ENCODE results near the gene IMPDH1. TPM values are rescaled to one million over a fixed set of nuclear protein-coding genes. Genes with fewer than 3 reads are reported as not detected.
A peak's percentile ranks its signal among the peaks of the same experiment; 100 is the strongest.

The IMPDH1 gene
- total RNA-seq, 2 donors from 2014 or later: 48.1 to 59.7 TPM

DNA sequence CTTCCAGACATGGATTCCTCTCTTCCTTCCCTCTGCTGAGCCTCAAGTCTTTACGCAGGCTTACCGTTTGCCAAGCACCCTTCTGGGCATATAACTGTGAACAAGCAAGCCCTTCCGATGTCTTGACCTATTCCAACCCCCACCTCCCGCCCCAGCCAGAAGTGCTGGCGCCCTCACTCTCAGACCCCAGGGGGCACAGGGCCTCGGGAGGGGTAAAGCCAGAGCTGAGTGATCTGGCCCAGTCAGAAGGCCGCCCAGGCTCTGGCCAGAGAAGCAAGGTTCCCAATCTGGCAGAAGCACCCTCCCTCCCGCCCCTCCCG lies 49.5 kb downstream of the IMPDH1 start:
- no peak overlapping the region for H3K27ac ChIP-seq
- no peaks in the 10 kb centered on the region for H3K27me3 ChIP-seq (replicated peaks; ENCODE audit: insufficient read depth)
- TF ChIP-seq, protein P1, sequence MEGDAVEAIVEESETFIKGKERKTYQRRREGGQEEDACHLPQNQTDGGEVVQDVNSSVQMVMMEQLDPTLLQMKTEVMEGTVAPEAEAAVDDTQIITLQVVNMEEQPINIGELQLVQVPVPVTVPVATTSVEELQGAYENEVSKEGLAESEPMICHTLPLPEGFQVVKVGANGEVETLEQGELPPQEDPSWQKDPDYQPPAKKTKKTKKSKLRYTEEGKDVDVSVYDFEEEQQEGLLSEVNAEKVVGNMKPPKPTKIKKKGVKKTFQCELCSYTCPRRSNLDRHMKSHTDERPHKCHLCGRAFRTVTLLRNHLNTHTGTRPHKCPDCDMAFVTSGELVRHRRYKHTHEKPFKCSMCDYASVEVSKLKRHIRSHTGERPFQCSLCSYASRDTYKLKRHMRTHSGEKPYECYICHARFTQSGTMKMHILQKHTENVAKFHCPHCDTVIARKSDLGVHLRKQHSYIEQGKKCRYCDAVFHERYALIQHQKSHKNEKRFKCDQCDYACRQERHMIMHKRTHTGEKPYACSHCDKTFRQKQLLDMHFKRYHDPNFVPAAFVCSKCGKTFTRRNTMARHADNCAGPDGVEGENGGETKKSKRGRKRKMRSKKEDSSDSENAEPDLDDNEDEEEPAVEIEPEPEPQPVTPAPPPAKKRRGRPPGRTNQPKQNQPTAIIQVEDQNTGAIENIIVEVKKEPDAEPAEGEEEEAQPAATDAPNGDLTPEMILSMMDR (IDR thresholded peaks at IDR 0.05): no peak
- H3K4me3 ChIP-seq: peak overlapping the region; percentile 79
- no peak for ATAC-seq (ENCODE audit: insufficient number of reproducible peaks, low FRiP score, low read depth)
- peaks cover 7 to 20% of the 10 kb centered on the region in 2 donors for H3K4me1 ChIP-seq (ENCODE audit: control insufficient read depth in 1 of 2, low read depth in 2 of 2)
- H3K9me3 ChIP-seq: no peaks in the 10 kb centered on the region
- DNase-seq (ENCODE audit: low spot score): no peak
- no peaks in the 10 kb centered on the region for H3K36me3 ChIP-seq

DNA sequence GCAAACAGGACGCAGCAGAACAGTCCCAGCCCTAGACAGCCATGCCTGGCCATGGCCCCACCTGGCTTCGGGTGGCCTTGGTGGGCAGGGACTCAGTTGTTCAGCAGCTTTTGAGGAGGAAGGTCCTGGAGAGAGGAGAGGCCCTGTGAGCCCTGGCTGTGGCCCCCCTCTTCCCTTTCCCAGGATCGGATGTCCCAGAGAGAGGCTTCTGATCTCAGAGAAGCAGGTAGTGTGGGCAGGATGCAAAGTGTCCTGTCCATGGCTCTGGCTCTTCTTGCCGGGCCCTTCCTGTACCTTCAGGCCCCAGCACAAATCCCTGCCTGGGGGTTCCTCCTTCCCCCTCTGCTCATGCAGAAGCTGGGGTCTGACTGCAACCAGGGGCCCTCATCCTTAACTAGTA lies 49.8 kb downstream of the IMPDH1 start:
- H3K27ac ChIP-seq: no peak overlapping the region
- H3K27me3 ChIP-seq (replicated peaks; ENCODE audit: insufficient read depth): no peaks in the 10 kb centered on the region
- no peak for DNase-seq (ENCODE audit: low spot score)
- ATAC-seq (ENCODE audit: insufficient number of reproducible peaks, low FRiP score, low read depth): no peak
- peaks cover 7 to 20% of the 10 kb centered on the region in 2 donors for H3K4me1 ChIP-seq (ENCODE audit: control insufficient read depth in 1 of 2, low read depth in 2 of 2)
- TF ChIP-seq, protein P1 (IDR thresholded peaks at IDR 0.05): no peak
- H3K4me3 ChIP-seq: no peak overlapping the region
- H3K36me3 ChIP-seq: no peaks in the 10 kb centered on the region
- H3K9me3 ChIP-seq: no peaks in the 10 kb centered on the region

DNA sequence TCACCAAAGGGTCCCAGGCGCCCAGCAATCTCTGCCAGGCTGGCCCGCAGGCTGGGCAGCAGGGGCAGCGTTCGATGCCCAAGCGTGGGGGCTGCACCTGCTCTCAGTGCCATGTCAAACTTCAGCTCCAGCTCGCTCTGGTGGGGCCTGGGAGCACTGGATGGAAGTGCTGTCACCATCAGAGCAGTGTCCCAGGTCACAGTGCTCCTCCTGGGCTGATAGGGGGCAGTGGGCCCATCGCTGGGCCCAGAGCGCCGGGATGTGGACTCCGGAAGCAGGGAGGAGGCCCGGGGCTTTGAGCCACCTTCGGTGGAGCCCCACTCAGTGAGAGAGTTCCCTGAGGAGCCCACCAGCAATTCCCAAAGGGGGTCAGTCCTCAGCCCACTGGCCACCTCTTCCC lies 50.4 kb downstream of the IMPDH1 start:
- TF ChIP-seq, protein P1 (IDR thresholded peaks at IDR 0.05): no peak
- no peak overlapping the region for H3K27ac ChIP-seq
- no peak overlapping the region for H3K4me3 ChIP-seq
- ATAC-seq (ENCODE audit: insufficient number of reproducible peaks, low FRiP score, low read depth): no peak
- no peaks in the 10 kb centered on the region for H3K27me3 ChIP-seq (replicated peaks; ENCODE audit: insufficient read depth)
- H3K36me3 ChIP-seq: no peaks in the 10 kb centered on the region
- H3K4me1 ChIP-seq (ENCODE audit: control insufficient read depth in 1 of 2, low read depth in 2 of 2): peaks cover 7 to 20% of the 10 kb centered on the region in 2 donors
- no peak for DNase-seq (ENCODE audit: low spot score)
- H3K9me3 ChIP-seq: no peaks in the 10 kb centered on the region

DNA sequence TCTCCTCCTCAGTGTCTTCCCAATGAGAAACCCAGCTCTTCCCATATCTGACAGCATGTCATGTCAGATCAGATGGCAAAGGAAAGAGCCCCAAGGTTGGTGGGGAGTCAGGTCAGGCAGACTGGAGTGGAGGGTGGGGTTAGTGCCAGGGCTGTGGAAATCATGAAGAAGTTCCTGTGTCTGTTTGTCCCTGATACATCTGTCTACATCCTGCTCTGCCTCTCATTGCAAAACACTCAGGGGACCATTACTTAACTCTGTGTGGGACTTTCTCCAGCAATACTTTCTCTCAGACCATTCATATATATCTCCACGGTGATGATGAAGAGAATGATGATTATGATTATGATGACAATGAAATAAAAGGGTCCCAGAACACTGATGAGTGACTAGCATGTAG lies 51.5 kb downstream of the IMPDH1 start:
- no peak for DNase-seq (ENCODE audit: low spot score)
- no peaks in the 10 kb centered on the region for H3K27me3 ChIP-seq (replicated peaks; ENCODE audit: insufficient read depth)
- TF ChIP-seq, protein P1 (IDR thresholded peaks at IDR 0.05): no peak
- peaks cover 7 to 20% of the 10 kb centered on the region in 2 donors for H3K4me1 ChIP-seq (ENCODE audit: control insufficient read depth in 1 of 2, low read depth in 2 of 2)
- H3K36me3 ChIP-seq: no peaks in the 10 kb centered on the region
- H3K9me3 ChIP-seq: no peaks in the 10 kb centered on the region
- no peak for ATAC-seq (ENCODE audit: insufficient number of reproducible peaks, low FRiP score, low read depth)
- H3K27ac ChIP-seq: no peak overlapping the region
- no peak overlapping the region for H3K4me3 ChIP-seq

DNA sequence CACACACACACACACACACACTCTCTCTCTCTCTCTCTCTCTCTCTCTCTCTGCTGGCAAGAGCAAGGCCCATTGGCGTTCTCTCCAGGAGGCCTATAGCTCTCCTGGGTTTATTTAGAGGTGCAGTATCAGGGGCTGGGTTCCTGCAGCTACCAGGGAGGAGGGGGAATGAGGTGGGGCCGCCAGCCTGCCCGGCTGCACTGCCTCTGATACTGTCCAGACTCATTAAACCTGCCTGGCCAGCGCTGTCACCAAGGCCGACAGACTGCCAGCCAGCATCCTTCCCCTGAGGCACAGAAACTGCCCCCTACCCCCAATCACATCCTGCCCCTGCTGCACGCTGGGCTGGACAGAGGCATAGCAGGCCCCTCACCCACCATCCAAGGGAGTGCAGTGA lies 52.6 kb downstream of the IMPDH1 start:
- TF ChIP-seq, protein P1 (IDR thresholded peaks at IDR 0.05): no peak
- H3K27me3 ChIP-seq (replicated peaks; ENCODE audit: insufficient read depth): no peaks in the 10 kb centered on the region
- no peak for ATAC-seq (ENCODE audit: insufficient number of reproducible peaks, low FRiP score, low read depth)

More for the DNA sequence above, 52.6 kb downstream of the IMPDH1 start:
- Histone ChIP-seq H3K4me1 (ENCODE audit: control insufficient read depth in 1 of 2, low read depth in 2 of 2) (peaks cover 12 to 24% of the 10 kb centered on the region in 2 donors), H3K9me3 (no peaks in the 10 kb centered on the region), H3K36me3 (no peaks in the 10 kb centered on the region), H3K4me3 (no peak overlapping the region), H3K27ac (no peak overlapping the region)
- DNase-seq (ENCODE audit: low spot score): no peak

All from thoracic aorta (tissue), 2 donors.